Renal cortical epithelial cell (primary cell): ENCODE data around the gene TTLL11. TPM values are rescaled to one million over a fixed set of nuclear protein-coding genes. Genes with fewer than 3 reads are reported as not detected.
"Not testable (repeated sequence)": the region's sequence is repeated elsewhere in the genome, so short reads cannot be mapped to it uniquely, and the experiment has no call there.

Experiments used
- DNase-seq: peaks from one replicate; pipeline ENCODE4 v3.0.0-alpha.2; 2011; ENCODE audit warnings: low read depth
- total RNA-seq: library from RNA; depleted of rRNA; stranded (reverse); fragments of >200 nt; gene quantifications from 2 replicates; pipeline ENCODE4 v1.2.3, GENCODE V29; 2014

TTLL11 gene
- total RNA-seq, 1 donor from 2014 or later: 6.7 TPM

DNA sequence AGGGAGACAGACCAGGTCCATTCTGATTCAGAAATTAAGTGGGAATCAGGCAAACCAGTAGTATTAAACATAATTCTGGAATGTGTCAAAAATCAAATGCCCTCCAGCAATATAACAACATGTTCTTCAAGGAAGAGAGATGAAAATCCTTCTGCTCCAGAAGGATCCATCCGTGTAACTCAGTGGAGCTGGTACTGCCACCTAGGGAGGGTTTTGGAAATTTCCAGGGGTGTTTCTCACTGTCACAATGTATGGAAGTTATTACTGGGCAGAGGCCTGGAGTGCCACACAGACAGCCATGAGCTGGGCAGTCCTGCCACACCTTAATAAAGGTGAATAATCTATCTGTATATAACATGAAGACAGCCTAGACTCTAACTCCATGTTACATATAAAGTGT lies 87.5 kb downstream of the TTLL11 start:
- peak; percentile 32 for DNase-seq

DNA sequence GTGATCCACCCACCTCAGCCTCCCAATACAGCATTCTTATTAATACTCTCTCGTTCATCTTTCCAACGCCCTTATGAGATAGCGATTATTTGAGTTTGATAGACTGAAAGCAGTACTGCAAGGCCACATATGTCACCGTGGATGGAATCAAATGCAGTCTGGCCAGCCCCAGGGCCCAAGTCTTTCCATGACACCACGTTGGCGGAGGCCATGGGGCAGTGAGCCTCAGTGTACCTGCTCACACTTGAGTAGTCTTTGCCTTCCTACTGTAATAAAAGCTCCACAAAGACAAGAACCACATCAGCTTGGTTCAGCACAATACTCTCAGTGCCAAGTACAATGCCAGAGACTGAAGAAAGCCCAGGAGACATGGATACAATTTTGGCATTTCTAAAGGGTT lies 88.5 kb downstream of the TTLL11 start:
- DNase-seq: no peak

DNA sequence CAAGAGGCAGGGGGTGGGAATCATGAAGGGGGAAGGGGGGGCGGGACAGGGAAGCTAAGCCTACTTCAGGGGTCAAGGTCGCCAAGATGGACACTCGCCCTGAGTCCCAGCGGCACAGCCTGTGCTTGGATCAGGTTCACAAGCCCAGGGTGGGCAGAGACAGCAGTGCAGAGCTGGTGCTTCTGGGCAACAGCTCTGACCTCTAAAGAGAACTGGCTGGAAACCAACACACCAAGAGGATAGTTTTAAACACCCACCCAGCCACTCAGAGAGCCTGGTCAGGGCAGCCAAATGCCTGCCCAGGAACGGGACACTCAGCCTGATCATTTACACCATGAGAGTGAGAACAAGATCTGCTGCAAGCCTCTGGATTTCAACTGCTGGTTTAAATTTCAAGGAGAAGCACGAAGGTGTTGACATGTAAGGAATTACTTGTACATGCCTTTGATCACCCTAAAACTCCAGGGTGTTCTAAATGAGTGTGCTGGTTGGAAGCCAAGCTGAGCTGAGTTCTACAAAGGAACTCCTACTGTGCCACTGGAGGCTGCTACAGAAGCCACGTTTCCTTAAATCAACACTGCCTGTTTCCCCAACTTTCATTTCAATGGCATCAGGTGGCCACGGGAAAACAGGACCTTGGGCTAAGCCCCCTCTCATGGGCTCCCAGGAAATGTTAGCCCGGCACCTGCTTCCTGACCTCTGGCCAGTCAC lies 91.5 kb downstream of the TTLL11 start:
- no peak for DNase-seq

DNA sequence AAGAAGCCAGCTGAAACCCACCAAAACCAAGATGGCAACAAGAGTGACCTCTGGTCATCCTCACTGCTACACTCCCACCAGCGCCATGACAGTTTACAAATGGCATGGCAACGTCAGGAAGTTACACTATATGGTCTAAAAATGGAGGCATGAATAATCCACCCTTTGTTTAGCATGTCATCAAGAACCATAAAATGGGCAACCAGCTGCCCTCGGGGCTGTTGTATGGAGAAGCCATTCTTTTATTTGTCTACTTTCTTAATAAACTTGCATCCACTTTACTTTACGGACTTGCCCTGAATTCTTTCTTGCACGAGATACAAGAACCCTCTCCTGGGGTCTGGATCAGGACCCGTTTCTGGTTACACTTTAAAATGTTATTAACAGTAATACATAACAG lies 92.6 kb downstream of the TTLL11 start:
- not testable (repeated sequence) for DNase-seq

DNA sequence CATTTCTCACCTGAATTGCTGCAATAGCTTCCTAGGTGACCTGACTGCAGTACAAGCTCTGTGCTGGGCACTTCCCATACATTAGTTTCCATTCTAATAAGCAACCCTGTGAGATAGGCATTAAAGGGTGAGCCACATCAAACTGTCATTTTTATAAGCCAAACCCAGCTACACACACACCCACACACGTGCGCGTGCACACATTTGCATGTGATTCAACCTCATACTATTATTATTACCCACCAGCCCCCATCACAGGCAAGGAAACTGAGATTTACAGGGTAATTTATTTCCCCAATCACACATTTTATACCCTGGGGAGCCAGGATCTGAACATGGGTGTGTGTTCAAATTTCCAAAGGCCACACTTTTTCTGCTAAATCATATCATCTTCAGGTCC lies 93.6 kb downstream of the TTLL11 start:
- no peak for DNase-seq

DNA sequence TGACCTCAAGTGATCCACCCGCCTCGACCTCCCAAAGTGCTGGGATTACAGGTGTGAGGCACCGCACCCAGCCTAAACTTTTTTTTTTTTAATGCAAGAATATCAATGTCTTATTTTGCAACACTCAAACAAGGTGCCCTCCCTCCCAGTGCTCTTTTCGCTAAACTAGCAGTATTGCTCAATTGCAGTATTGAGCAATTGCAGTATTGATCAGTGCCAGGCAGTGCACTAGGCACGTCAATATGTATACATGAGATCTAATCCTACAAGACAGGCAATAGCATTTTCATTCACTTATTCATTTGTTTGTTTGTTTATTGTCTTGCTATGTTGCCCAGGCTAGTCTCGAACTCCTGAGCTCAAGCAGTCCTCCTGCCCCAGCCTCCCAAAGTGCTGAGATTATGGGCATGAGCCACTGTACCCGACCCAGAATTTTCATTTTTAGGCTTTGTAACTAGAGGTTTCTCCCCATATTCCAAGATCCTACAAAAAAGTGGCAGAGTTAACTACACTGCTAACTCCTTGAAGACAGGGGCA lies 94.5 kb downstream of the TTLL11 start:
- DNase-seq: no peak

DNA sequence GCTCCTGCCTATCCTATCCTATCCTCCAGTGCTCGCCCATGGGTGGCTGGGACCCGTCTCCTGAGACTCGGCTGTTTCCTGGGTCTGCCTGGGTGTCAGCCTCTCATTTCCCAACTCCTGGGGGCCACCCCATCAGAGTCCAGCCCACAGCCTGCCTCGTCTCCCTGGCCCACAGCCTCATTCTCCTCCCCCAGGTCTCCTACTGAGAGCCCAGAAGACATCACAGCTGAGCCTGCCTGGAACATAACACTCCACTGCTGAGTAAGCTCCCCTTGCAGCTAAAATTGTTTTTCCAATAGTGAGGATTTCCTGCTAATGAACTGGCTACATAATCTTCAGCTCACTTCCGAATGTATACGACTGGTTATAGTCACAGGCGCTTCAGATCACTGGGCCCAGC lies 95.3 kb downstream of the TTLL11 start:
- DNase-seq: no peak

DNA sequence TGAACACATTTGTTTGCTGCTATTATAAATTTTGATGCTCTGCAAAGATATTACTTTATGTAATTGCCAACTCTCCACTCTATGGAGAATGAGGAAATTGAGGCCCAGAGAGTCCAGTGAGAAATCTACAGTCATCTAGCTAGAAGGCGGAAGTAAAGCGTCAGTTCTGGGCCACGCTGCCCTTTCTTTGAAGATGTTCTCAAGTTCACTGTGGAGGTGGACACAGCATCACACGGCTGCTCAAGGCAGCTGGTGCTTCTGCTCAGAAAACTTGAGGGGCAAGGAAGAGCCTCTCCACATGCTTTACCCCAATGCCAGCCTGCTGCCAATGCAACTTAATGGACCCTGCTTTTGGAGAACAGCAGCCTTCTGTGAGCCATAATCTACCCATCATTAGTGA lies 96.3 kb downstream of the TTLL11 start:
- DNase-seq: no peak

DNA sequence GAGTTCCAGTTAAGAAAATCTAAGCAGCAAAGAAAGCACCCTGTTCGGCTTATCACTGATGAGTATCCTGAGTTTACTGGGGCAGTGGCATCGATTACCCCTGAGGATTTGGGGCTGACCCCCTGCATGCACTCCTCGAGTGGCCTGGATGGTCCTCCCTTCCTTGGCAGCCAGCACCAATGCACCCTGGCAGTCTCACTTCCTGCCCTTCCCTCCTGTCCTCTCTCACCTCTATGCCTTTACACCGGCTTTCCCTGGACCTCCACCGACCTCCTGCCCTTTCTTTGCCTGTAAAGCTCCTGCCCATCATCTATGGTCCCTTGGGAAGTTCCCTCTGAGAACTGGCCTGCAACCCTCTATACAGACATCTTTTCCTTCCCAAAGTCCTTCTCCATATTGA lies 97.1 kb downstream of the TTLL11 start:
- no peak for DNase-seq

DNA sequence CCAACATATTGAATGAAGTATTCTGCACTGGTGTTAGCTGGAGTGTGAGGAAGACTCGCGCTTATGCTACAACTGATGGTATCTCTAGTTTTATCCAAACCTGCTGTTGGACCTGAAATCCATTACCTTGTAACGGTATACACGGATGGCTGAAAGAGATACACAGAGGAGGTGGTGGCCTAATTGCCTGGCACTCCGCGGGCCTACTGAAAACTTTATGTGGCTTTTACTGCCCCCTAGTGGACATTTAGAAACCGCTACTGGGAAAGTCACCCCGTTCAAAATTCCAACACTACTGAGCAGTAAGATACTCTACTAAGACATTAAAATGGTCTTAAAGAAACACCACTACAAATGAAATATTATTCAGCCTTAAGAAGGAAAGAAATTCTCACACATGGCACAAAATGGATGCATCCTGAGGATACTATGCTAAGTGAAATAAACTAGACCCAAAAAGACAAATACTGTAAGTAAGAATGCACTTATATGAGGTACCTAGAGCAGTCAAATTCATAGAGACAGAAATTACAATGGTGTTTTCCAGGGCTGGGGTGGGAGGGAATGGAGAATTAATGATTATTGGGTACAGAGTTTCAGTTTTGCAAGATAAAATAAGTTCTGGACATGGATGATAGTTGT lies 100.4 kb downstream of the TTLL11 start:
- DNase-seq: peak; percentile 67

DNA sequence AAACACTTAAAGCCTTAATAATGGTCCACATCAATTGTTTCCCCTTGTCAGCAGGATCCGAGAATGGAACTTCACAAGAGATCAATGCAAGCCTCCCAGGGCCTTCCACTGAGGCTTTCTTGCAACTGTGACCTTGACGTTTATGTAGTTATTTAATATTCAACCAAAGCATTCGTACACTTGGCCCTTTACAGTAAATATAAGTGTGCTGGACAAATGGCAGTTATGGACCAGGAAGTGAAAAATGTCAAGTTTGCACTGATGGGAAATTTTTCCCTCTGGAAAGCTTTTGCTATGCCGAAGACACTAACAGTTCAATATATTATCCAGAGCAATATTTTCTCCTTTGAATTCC lies 101.8 kb downstream of the TTLL11 start:
- DNase-seq: no peak

DNA sequence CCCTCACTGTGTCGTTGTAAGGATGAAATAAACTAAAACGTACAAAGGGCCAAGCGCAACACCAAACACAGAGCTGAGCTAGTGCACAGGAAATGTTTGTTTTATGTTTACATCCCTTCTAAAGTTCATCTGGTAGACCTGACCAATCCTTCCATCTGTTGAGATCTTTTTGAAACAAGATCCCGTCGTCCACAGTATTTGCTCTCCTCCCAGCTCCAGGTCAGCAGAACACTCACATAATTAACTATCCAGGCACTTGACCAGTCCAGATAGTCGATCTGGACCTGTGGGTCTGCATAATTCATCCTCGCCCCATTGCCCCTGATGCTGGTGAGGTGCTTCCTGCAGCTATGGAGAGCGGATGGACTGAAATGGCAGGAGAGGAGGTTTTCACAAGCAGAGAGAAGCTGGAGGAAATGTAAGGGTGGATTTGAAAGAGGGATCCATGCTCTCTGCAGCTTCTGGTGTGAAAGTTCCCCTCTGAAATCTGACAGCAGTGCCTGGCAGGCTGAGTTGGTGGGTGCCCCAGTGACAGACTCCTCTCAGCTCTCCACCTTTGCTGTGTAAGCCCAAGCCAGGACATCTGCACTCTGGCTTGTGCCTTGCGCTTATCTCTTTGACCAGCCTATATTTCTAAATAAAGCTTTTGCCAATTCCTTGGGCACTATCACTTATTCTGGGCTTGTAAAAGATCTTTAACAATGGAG lies 102.4 kb downstream of the TTLL11 start:
- no peak for DNase-seq

DNA sequence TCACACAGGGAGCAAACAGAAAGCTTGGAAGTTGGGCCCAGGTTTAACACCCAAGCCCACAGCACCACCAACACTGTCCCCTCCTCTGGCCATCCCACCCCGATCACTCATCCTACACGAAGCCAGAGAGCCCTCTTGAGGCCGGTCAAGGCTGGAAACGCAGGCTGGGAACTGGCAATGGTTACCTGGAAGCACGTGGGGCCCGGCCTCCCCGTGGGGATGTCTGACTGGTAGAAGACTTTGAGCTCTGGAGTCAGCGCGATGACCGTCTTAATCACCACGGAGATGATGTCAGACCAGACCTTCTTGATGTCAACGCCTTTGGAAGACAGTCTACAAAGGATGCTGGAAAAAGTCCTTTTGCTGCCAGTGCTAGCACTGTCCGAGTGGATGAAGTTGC lies 104.1 kb downstream of the TTLL11 start:
- DNase-seq: no peak

DNA sequence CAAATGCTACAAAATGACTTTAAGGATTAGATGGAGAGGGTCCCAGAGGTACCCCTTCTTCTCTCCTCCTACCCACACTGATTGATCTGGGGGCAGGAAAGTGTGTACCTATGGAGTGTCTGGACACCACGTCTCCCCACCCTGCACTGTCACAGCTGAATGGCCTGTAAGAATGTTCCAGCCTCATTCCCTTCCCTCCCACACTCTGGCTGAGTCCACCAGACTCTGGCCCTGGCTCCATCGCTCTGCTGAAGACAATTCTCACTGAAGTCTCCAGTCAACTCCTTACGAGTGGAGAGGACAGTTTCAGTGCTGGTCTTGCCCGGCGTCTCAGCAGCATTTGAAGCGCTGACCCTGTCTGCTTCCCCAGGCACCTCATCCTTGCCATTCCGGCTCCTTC lies 105.8 kb downstream of the TTLL11 start:
- DNase-seq: peak; percentile 74

DNA sequence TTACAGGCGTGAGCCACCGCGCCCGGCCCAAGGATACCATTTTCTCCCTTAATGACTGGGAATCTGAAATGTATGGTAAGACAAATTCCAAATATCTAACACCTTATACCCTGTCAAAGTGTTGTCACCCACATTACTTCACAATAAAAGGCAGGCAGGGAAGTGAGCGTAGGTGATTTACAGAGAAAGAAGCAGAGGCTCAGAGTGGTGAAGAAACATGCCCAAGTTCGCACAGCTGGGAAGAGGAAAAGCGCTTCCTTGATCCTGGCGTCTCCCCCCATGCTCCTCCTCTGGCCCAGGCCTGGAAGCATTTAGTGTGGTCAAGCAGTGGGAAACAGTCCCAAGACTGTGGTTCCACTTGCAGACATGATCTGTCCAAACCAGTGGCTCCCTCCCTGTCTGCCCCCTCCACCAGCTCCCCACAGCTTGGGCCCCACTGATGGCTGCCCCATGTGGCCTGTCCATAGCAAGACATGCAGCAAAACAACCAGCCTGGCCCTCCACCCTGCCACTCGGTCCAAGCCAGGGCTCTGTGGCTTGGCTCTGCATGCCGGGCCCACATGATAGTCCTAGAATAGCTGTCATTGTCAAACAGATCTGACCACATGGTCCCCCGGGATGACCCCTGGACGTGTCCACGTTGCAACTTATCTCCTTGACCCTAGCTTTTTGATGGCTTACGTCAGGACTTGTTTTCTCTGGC lies 107.2 kb downstream of the TTLL11 start:
- no peak for DNase-seq

DNA sequence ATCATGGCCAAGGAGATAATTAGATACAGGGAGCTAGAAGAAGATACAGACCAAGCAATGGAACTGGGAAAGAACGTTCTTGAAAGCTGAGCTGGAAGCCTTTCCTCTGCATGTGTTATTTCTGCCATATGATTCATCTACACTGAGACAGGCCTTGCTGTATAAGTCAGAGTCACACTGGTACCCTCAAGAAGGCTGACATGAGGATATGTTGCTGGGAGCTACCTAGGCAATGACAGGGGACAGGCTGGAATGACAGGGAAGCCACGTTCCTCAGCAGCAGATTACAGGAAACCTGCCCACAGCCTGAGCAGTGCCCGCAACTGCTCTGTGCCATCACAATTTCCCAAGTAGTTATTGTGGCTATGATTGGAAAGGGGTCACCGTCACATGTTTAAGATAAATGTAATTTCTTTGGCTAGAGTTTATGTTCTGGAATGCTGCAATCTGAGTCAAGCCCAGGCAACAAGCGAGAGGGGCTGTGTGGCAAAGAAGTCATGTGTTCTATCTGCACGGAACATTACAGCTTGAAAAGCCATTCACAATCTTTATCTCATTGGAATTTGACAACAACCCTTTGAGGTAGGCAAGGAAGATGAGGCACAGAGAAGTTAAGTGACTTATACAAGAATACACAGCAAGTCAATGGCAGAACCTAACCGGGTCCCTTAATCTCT lies 108.2 kb downstream of the TTLL11 start:
- peak; percentile 46 for DNase-seq

DNA sequence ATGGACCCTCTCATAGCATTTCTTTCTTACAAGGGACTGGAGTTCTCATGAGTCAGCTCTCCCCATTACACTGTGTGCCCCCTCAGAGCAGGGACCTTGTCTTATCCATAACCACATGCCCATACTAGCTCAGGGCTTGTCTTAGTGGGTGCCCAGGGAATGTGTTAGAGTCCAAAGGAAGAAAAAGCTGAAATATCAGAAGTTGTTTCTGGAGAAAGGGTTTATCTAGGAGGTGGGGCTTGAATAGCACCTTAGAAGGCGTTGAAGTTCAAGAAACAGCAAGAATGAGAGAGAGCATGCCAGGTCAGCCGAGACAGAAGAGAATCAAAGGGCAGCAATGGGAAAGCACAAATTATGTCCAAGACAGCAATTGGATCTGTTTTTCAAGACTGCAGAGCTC lies 109.4 kb downstream of the TTLL11 start:
- peak; percentile 42 for DNase-seq

DNA sequence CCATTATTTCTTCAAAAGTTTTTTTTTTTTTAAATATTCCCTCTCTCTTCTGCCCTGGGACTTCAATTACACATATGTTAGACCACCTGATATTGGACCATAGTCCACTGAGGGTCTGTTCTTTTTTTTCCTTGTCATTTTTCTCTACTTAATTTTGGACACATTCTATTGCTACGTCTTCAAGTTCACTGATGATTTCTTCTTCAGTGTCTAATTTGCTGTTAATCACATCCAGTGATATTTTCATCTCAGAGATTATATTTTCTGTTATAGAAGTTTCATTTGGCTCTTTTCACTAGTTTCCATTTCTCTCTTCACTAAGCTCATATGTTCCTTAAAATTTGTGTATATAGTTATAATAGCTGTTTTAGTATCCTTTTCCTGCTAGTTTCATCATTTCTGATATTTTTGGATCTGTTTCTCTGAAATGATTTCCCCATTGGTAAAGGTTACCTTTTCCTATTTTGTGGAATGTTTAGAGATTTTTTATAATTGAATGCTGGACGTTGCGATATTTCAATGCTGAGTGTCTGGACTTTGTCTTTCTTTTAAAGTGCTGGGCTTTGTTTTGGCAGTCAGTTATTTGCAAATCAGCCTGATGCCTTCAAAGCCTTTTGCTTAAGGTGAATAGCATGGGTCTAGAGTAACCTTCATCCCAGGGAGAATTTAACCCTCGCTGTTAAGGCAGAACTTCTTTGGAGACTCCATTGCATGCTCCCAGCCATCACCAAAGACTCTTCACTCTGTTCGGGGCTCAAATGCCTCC lies 111.8 kb downstream of the TTLL11 start:
- no peak for DNase-seq

DNA sequence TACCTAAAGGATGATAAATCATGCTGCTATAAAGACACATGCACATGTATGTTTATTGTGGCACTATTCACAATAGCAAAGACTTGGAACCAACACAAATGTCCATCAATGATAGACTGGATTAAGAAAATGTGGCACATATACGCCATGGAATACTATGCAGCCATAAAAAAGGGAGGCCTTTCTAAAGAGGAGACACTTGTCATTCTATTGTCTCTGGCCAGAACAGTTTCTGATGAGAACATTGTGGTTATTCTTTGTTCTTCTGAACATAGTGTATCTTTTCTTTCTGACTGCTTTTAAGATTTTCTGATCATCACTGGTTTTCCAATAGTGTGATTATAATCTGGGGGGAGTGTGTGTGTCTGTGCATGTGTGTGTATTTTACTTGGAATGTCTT lies 112.4 kb downstream of the TTLL11 start:
- DNase-seq: not testable (repeated sequence)

DNA sequence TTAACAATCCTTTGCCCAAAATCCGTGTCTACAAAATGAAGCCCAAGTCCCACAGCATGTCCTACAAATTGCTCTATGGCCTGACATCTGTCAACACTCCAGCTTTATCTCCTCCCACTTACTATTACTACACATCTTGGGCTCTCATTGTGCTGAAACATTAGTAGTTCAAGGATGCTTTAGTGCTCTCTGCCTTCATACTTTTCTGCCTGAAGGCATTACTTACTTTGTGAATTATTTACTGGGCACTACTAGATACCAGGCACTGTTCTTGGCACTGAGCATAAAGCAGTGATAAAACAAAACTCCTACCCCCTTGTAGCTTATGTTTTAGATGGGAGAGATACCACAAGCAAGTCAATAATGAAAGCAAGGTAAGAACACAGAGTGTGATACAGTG lies 113.4 kb downstream of the TTLL11 start:
- DNase-seq: no peak

DNA sequence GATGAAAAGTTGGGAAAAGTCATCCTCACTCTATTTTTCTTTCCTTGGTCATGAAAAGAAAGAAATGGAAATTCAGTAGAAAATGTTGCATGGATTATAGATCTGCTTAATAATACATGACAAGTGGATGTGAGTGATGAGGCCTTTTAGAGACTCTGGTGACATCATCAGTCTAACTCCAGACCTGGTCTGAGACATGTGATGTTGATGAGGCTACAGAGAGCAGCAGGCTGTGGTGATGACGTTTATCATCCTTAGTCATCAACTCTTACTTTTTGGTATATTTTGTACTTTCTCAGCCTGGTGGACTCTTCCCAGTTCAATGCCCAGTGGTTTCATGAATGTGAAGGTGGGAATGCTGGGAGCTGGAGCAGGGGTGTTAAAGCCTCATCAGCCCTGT lies 116.4 kb downstream of the TTLL11 start:
- DNase-seq: peak; percentile 87
